GM23248 (cell line): Measurements from ENCODE around the gene LALBA. TPM values are rescaled to one million over a fixed set of nuclear protein-coding genes. Genes with fewer than 3 reads are reported as not detected.
A peak's percentile ranks its signal among the peaks of the same experiment; 100 is the strongest.

Source experiments
- DNase-seq: peaks from one replicate; pipeline ENCODE4 v3.0.0-alpha.2; 2015
- H2AFZ ChIP-seq: fragments of 200-600 bp; sonication (generic); 2 replicates; pipeline ENCODE4 v1.6.1; 2016; ENCODE audit warnings: antibody characterized with exemption
- H3F3A ChIP-seq: fragments of 200-600 bp; sonication (generic); 2 replicates; pipeline ENCODE4 v1.6.1; 2016; ENCODE audit warnings: mild to moderate bottlenecking, antibody characterized with exemption, mixed run types; ENCODE audit not compliant: insufficient read depth
- H3K27ac ChIP-seq: fragments of 200-600 bp; sonication (generic); 2 replicates; pipeline ENCODE4 v1.5.1; 2016; ENCODE audit warnings: mild to moderate bottlenecking
- H3K27me3 ChIP-seq: fragments of 200-600 bp; sonication (generic); replicated peaks from 2 replicates; pipeline ENCODE4 v1.6.1; 2016; ENCODE audit warnings: mild to moderate bottlenecking; ENCODE audit not compliant: insufficient read depth
- H3K36me3 ChIP-seq: fragments of 200-600 bp; sonication (generic); 2 replicates; pipeline ENCODE4 v1.6.1; 2016; ENCODE audit warnings: low read depth, mild to moderate bottlenecking
- H3K4me1 ChIP-seq: fragments of 200-600 bp; sonication (generic); 2 replicates; pipeline ENCODE4 v1.6.1; 2016; ENCODE audit warnings: mild to moderate bottlenecking; ENCODE audit not compliant: insufficient read depth
- H3K4me2 ChIP-seq: fragments of 200-600 bp; sonication (generic); one replicate; pipeline ENCODE4 v1.6.1; 2016; ENCODE audit warnings: mild to moderate bottlenecking; ENCODE audit not compliant: unreplicated experiment
- H3K4me3 ChIP-seq: fragments of 200-600 bp; sonication (generic); 2 replicates; pipeline ENCODE4 v1.5.1; 2016; ENCODE audit warnings: mild to moderate bottlenecking
- H3K79me2 ChIP-seq: fragments of 200-600 bp; sonication (generic); 2 replicates; pipeline ENCODE4 v1.6.1; 2016; ENCODE audit warnings: mild to moderate bottlenecking; ENCODE audit not compliant: insufficient read depth
- H3K9ac ChIP-seq: fragments of 200-600 bp; sonication (generic); 2 replicates; pipeline ENCODE4 v1.6.1; 2016; ENCODE audit warnings: mild to moderate bottlenecking
- H3K9me2 ChIP-seq: fragments of 200-600 bp; sonication (generic); 2 replicates; pipeline ENCODE4 v1.6.1; 2016; ENCODE audit warnings: mixed run types, mild to moderate bottlenecking, moderate library complexity; ENCODE audit not compliant: insufficient read depth
- H3K9me3 ChIP-seq: fragments of 200-600 bp; sonication (generic); one replicate; pipeline ENCODE4 v1.6.1; 2017; ENCODE audit warnings: low read depth
- H4K20me1 ChIP-seq: fragments of 200-600 bp; sonication (generic); 2 replicates; pipeline ENCODE4 v1.6.0; 2016; ENCODE audit not compliant: insufficient read depth
- EZH2 ChIP-seq: fragments of 200-600 bp; sonication (generic); IDR thresholded peaks from 2 replicates; pipeline ENCODE4 v1.6.1; 2018; ENCODE audit warnings: antibody characterized with exemption, mild to moderate bottlenecking; ENCODE audit not compliant: insufficient read depth, poor library complexity, severe bottlenecking
- EZH2phosphoT487 ChIP-seq: fragments of 200-600 bp; sonication (generic); IDR thresholded peaks from 2 replicates; pipeline ENCODE4 v1.6.1; 2018; ENCODE audit warnings: antibody characterized with exemption, moderate library complexity, mild to moderate bottlenecking, low read depth; ENCODE audit not compliant: insufficient read depth
- WGBS, 2 experiments: methylation state at CpG; one replicate each; pipeline ENCODE4 v1.1.6; 2015 to 2017; ENCODE audit warnings: low lambda C conversion rate in 2 of 2, low coverage in 1 of 2; ENCODE audit errors: missing lambda C conversion rate in 2 of 2; 5-methylcytosine and 5-hydroxymethylcytosine counted together
- in situ Hi-C: fragments of 300-500 bp; cut with MboI; formaldehyde crosslinking; loops from 2 replicates; pipeline ENCODE4 v1.15.0; 2020
- polyA plus RNA-seq: library from polyadenylated mRNA; unstranded; fragments of >200 nt; fragmentation: Nextera tagmentation; extraction: Ambion mirVana; gene quantifications from 2 replicates; pipeline ENCODE4 v1.2.1, GENCODE V29; 2016
- total RNA-seq: library from RNA; depleted of rRNA; stranded (reverse); fragments of >200 nt; shearing (Covaris generic); gene quantifications from 2 replicates; pipeline ENCODE4 v1.2.3, GENCODE V29; 2014; rRNA removed

Gene LALBA
- total RNA-seq (not detected in 2 replicates), polyA plus RNA-seq (not detected in 2 replicates)

DNA sequence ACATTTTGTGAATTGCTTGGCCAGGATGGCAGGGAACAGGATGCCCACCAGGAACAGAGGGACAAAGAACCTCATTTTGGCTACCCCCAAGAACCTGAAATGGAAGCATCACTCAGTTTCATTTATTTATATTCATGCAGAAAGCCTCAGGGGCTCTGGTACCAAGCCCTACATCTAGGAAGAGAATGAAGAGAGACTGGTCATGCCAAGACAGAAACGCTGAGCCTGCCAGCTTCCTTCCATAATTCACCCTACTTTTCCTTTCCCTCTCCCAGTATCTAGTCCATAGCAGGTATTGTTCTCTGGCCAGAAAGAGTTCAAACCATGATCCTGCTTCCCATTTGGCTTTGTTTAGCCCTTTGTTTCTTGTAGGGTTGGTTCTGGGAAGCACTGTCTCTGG, at the start of gene LALBA:
LALBA (minus strand) TSS at position 101 of the 400 bp plus-strand sequence; CDS start at position 75, 26 bp downstream.
- Histone ChIP-seq H3K79me2 (no peaks in the 10 kb centered on the region), H3K4me2 (no peak within 1 kb of the TSS), H4K20me1 (no peaks in the 10 kb centered on the region), H3K9me2 (no peaks in the 10 kb centered on the region), H3K4me3 (no peak within 1 kb of the TSS), H3K27ac (no peak within 1 kb of the TSS), H3K4me1 (no peaks in the 10 kb centered on the region), H3K27me3 (no peaks in the 10 kb centered on the region; the same call in 1 of the 2 replicates), H3K9me3 (no peaks in the 10 kb centered on the region), H3F3A (no peaks in the 10 kb centered on the region), H2AFZ (no peak within 1 kb of the TSS), H3K9ac (no peak within 1 kb of the TSS), H3K36me3 (no peaks in the 10 kb centered on the region)
- in situ Hi-C loops, result no loop called here
- no peak for TF ChIP-seq EZH2
- TF ChIP-seq EZH2phosphoT487, result no peak
- 22 to 30% methylated on average over 1 of the region's 1 CpG for WGBS, 2 experiments
- no peak for DNase-seq

GRCh38 chr12:48618541-48618940, 48.7 kb upstream of the LALBA start:
- 4 to 11% methylated on average over 7 of the region's 7 CpGs for WGBS, 2 experiments
- Histone ChIP-seq H3K4me2 (no peak overlapping the region), H3K9ac (no peak overlapping the region), H3K36me3 (no peaks in the 10 kb centered on the region), H3K27me3 (0 out of 2 replicates have a peak, but pooled peaks cover 6% of the 10 kb centered on the region), H3K9me3 (no peaks in the 10 kb centered on the region), H3K9me2 (no peaks in the 10 kb centered on the region), H3K79me2 (no peaks in the 10 kb centered on the region), H4K20me1 (no peaks in the 10 kb centered on the region), H3K4me3 (no peak overlapping the region), H3K27ac (no peak overlapping the region), H2AFZ (no peak overlapping the region), H3F3A (no peaks in the 10 kb centered on the region), H3K4me1 (no peaks in the 10 kb centered on the region)
- peak; percentile 79 for DNase-seq
- in situ Hi-C loops, result no loop called here
- TF ChIP-seq EZH2phosphoT487 (no peak), EZH2 (no peak)

DNA sequence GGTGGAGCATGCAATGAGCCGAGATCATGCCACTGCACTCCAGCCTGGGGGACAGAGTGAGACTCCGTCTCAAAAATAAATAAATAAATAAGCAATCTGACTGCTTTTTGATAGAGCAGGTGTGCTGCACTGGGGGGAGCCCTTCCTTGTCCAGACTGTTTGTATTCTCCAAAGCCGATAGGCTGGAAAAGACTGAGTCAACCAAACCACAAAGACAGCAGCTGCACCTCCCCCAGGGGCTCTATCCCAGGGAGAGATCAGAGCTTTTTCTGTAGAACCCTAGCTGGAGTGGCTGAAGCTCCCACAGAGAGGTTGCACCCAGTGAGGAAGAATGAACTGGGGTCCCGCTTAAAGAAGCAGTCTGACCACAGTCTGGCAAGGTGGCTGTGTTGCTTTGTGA, 45.8 kb upstream of the LALBA start:
- Histone ChIP-seq H3K4me1 (no peaks in the 10 kb centered on the region), H3K27me3 (0 out of 2 replicates have a peak, but pooled peaks cover 2% of the 10 kb centered on the region), H4K20me1 (no peaks in the 10 kb centered on the region), H3K79me2 (no peaks in the 10 kb centered on the region), H3K9me2 (no peaks in the 10 kb centered on the region), H3K27ac (no peak overlapping the region), H3K4me2 (no peak overlapping the region), H3K9me3 (no peaks in the 10 kb centered on the region), H3K36me3 (no peaks in the 10 kb centered on the region), H3K4me3 (no peak overlapping the region), H3F3A (no peaks in the 10 kb centered on the region), H2AFZ (no peak overlapping the region), H3K9ac (no peak overlapping the region)
- no peak for TF ChIP-seq EZH2phosphoT487
- TF ChIP-seq EZH2, result no peak
- 57 to 62% methylated on average over 4 of the region's 4 CpGs for WGBS, 2 experiments
- in situ Hi-C loops, result no loop called here
- DNase-seq, result peak; percentile 9

DNA sequence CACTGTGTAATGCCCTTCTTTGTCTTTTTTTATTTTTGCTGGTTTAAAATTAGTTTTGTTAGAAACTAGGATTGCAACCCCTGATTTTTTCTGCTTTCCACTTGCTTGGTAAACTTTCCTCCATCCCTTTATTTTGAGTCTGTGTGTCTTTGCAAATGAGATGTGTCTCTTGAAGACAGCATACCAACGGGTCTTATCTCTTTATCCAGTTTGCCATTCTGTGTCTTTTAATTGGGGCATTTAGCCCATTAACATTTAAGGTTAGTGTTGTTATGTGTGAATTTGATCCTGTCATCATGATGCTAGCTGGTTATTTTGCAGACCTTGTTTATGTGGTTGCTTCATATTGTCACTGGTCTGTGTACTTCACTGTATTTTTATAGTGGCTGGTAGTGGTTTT, 43.5 kb upstream of the LALBA start:
- TF ChIP-seq EZH2, result no peak
- TF ChIP-seq EZH2phosphoT487, result no peak
- Histone ChIP-seq H3K27me3 (no peaks in the 10 kb centered on the region), H3K9ac (no peak overlapping the region), H3K9me3 (no peaks in the 10 kb centered on the region), H4K20me1 (no peaks in the 10 kb centered on the region), H3K4me1 (no peaks in the 10 kb centered on the region), H3K4me3 (no peak overlapping the region), H3K4me2 (no peak overlapping the region), H2AFZ (no peak overlapping the region), H3K9me2 (no peaks in the 10 kb centered on the region), H3F3A (no peaks in the 10 kb centered on the region), H3K27ac (no peak overlapping the region), H3K36me3 (no peaks in the 10 kb centered on the region), H3K79me2 (no peaks in the 10 kb centered on the region)
- WGBS, 2 experiments, result 10 to 25% methylated on average over 1 of the region's 1 CpG
- DNase-seq, result no peak
- in situ Hi-C loops, result no loop called here
